ENCODE measurements around the gene SYNDIG1. TPM values are rescaled to one million over a fixed set of nuclear protein-coding genes. Genes with fewer than 3 reads are reported as not detected.

The SYNDIG1 gene
- total RNA-seq, 1 donor from 2014 or later, result not detected

DNA sequence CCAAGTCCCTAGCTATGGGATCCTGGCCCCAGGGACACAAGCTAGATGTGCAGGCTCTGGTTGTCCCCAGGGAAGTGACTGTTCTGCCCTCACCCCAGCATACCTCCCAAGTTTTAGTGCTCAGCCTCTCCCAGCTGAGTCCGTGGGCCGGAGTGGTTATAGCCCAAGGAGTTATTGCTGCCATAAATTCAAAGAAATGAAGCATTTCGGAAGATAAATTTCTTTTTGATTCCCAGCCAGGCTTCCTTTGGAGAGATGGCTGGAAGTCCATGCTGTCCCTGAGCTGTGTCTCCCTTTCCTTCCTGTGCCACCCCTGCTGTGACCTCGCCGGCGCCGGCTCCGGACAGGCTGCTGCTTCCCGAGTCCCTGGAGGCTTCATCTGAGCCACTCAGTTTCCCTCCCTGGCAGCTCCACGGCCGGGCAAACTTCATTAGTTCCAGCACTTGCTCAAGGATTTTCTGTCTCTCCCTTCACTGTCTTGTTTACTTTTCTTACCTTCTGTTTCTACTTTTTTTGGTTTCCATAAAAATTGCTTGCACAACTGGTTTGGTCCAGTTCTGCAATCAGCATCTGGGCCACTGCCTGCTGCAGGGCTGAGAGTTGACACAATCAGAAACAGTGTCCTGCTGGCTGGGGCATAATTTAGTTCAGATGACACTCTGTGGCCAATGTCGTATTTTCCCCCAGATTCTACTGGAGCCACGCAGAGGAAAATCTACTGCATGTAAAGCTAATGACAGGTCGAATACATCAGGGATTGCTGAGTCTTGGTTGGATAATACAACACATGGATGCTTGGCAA, 225.5 kb downstream of the SYNDIG1 start:
- Mint-ChIP-seq H3K4me3 (no peak overlapping the region), H3K9me3 (no peaks in the 10 kb centered on the region), H3K36me3 (ENCODE audit: low read depth) (no peaks in the 10 kb centered on the region), H3K27ac (no peak overlapping the region), H3K27me3 (ENCODE audit: insufficient read depth) (no peaks in the 10 kb centered on the region), H3K4me1 (ENCODE audit: low read depth) (no peaks in the 10 kb centered on the region)
- DNase-seq (ENCODE audit: low spot score), result no peak
- intact Hi-C loops (cut with micrococcal nuclease), result no loop called here

DNA sequence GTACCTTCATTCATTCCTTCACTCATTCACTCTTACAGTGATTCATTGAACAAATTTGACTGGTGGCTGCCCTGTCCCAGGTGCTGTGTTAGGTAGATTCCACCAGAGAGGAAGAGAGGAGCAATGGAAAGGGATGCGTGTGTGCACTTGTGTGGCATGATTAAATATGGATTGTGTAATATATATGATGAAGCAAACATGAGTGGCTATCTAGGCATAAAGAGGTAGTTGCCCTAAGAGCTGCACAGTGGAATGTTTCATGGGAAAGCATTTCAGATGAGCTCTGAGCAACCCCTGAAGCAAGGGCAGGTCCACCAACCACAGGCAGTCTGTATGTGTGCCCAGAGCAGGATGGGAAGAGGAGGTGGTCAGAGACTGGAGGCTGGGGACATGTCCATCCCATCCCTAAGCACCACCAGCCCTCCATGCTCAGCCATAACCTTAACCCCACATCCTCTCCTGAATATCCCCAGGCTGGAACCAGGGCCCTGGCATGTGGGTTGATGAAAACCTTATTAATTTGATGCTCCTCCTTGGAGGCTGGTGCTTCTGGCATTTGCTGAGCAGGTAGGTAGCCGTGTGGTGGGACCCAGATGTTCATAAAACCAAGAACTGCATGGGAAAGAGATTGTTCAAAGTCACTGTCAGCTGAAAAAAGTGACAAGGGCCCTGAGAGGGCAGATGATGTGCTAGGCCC, 226.2 kb downstream of the SYNDIG1 start:
- intact Hi-C loops (cut with micrococcal nuclease), result no loop called here
- Mint-ChIP-seq H3K27ac (no peak overlapping the region), H3K4me1 (ENCODE audit: low read depth) (no peaks in the 10 kb centered on the region), H3K9me3 (no peaks in the 10 kb centered on the region), H3K36me3 (ENCODE audit: low read depth) (no peaks in the 10 kb centered on the region), H3K27me3 (ENCODE audit: insufficient read depth) (no peaks in the 10 kb centered on the region), H3K4me3 (no peak overlapping the region)
- DNase-seq (ENCODE audit: low spot score), result no peak

GRCh38 chr20:24696396-24696795, 227.0 kb downstream of the SYNDIG1 start:
- no peaks in the 10 kb centered on the region for H3K9me3 Mint-ChIP-seq
- no peaks in the 10 kb centered on the region for H3K36me3 Mint-ChIP-seq (ENCODE audit: low read depth)
- no peak overlapping the region for H3K4me3 Mint-ChIP-seq
- H3K4me1 Mint-ChIP-seq (ENCODE audit: low read depth), result no peaks in the 10 kb centered on the region
- no peak for DNase-seq (ENCODE audit: low spot score)
- intact Hi-C loops (cut with micrococcal nuclease), result no loop called here
- no peak overlapping the region for H3K27ac Mint-ChIP-seq
- no peaks in the 10 kb centered on the region for H3K27me3 Mint-ChIP-seq (ENCODE audit: insufficient read depth)

DNA sequence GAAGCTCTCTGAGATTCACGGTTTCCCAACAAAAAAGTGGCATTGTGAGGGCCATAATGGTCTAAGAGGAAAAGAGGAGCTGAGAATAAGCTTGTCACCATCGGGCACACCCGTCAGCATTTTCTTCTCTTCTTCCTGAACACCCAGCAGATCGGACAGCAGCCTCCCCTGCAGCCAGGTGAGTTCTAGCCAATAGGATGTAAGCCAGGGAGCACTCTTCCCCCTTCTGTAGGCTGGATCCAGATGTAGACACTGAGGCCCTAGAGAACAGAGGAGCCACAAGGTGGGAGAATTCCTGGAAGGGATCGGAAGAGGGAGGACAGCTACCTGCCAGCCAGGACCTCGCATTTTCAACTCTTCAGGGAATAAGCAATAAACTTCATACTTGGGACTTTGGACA, 228.0 kb downstream of the SYNDIG1 start:
- Mint-ChIP-seq H3K27ac (no peak overlapping the region), H3K4me1 (ENCODE audit: low read depth) (no peaks in the 10 kb centered on the region), H3K9me3 (no peaks in the 10 kb centered on the region), H3K4me3 (no peak overlapping the region), H3K36me3 (ENCODE audit: low read depth) (no peaks in the 10 kb centered on the region), H3K27me3 (ENCODE audit: insufficient read depth) (no peaks in the 10 kb centered on the region)
- no peak for DNase-seq (ENCODE audit: low spot score)
- intact Hi-C loops (cut with micrococcal nuclease), result no loop called here

DNA sequence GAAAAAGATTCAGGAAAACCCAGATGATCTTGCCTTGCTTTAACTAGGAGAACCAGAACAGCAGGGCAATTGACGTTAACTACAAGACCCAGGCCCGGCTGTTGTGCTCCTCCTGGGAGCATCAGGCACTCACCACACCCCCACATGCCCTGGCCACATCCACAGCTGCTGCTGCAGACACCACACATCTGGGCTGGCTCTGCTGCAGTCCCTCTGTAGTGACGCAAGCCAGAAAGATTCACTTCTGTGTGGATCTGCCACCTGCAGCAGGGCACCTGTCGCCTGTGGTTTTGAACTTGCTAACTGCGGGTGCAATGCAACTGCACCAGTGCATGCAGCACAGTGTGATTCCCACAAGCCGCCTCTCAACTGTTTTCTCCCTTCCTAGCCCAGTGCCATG, 228.8 kb downstream of the SYNDIG1 start:
- intact Hi-C loops (cut with micrococcal nuclease), result no loop called here
- no peaks in the 10 kb centered on the region for H3K9me3 Mint-ChIP-seq
- no peaks in the 10 kb centered on the region for H3K36me3 Mint-ChIP-seq (ENCODE audit: low read depth)
- H3K27me3 Mint-ChIP-seq (ENCODE audit: insufficient read depth), result no peaks in the 10 kb centered on the region
- DNase-seq (ENCODE audit: low spot score), result no peak
- H3K27ac Mint-ChIP-seq, result no peak overlapping the region
- H3K4me1 Mint-ChIP-seq (ENCODE audit: low read depth), result no peaks in the 10 kb centered on the region
- H3K4me3 Mint-ChIP-seq, result no peak overlapping the region

GRCh38 chr20:24698706-24699206, 229.3 kb downstream of the SYNDIG1 start:
- no peak overlapping the region for H3K4me3 Mint-ChIP-seq
- H3K4me1 Mint-ChIP-seq (ENCODE audit: low read depth), result no peaks in the 10 kb centered on the region
- no peaks in the 10 kb centered on the region for H3K36me3 Mint-ChIP-seq (ENCODE audit: low read depth)
- no peaks in the 10 kb centered on the region for H3K9me3 Mint-ChIP-seq
- intact Hi-C loops (cut with micrococcal nuclease), result no loop called here
- no peak for DNase-seq (ENCODE audit: low spot score)
- no peak overlapping the region for H3K27ac Mint-ChIP-seq
- H3K27me3 Mint-ChIP-seq (ENCODE audit: insufficient read depth), result no peaks in the 10 kb centered on the region

- Mint-ChIP-seq H3K4me1 (ENCODE audit: low read depth) (no peaks in the 10 kb centered on the region), H3K4me3 (no peak overlapping the region), H3K27ac (no peak overlapping the region), H3K27me3 (ENCODE audit: insufficient read depth) (no peaks in the 10 kb centered on the region), H3K36me3 (ENCODE audit: low read depth) (no peaks in the 10 kb centered on the region), H3K9me3 (no peaks in the 10 kb centered on the region)
- intact Hi-C loops (cut with micrococcal nuclease), result no loop called here
- DNase-seq (ENCODE audit: low spot score), result no peak
Observed at GRCh38 chr20:24699321-24700165, 230.1 kb downstream of the SYNDIG1 start.

DNA sequence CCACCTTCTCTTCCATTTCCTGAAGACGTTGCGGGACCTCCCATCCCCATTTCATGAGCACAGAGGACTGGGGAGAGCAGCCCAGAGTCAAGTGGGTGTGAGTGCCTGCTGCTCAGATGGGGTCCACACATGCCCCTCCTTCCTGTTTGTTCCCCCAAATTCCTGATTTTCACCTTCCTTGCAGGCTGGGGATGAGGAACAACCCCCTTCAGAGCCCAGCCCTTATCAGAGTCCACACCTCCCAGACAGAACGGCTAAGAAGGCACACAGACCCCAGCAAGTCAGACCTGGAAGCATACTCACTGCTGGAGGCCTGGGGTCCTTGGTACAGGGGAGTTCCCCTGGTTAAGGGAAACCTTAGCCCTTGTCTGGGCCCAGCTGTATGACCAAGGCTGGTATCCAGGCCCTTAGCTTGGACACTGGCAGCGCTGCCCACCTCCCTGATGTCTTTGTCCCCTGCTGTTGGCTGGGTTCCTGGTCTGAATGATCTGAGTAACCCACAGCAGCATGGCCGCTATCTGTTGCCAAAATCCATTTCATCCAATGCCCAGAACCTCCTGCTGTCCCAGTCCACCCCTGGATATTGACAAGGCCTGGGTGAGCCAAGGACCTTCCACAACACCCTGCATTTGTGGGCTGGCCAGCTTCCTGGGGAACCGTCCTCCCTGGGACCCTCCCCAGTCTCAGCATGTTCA, 230.9 kb downstream of the SYNDIG1 start:
- Mint-ChIP-seq H3K27me3 (ENCODE audit: insufficient read depth) (no peaks in the 10 kb centered on the region), H3K4me3 (no peak overlapping the region), H3K36me3 (ENCODE audit: low read depth) (no peaks in the 10 kb centered on the region), H3K9me3 (no peaks in the 10 kb centered on the region), H3K27ac (no peak overlapping the region), H3K4me1 (ENCODE audit: low read depth) (no peaks in the 10 kb centered on the region)
- DNase-seq (ENCODE audit: low spot score), result no peak
- intact Hi-C loops (cut with micrococcal nuclease), result no loop called here

- no peak overlapping the region for H3K4me3 Mint-ChIP-seq
- no peak for DNase-seq (ENCODE audit: low spot score)
- no peaks in the 10 kb centered on the region for H3K4me1 Mint-ChIP-seq (ENCODE audit: low read depth)
- no peaks in the 10 kb centered on the region for H3K27me3 Mint-ChIP-seq (ENCODE audit: insufficient read depth)
- H3K36me3 Mint-ChIP-seq (ENCODE audit: low read depth), result no peaks in the 10 kb centered on the region
- intact Hi-C loops (cut with micrococcal nuclease), result no loop called here
- no peaks in the 10 kb centered on the region for H3K9me3 Mint-ChIP-seq
- no peak overlapping the region for H3K27ac Mint-ChIP-seq
Observed at GRCh38 chr20:24701027-24701426, 231.6 kb downstream of the SYNDIG1 start.

DNA sequence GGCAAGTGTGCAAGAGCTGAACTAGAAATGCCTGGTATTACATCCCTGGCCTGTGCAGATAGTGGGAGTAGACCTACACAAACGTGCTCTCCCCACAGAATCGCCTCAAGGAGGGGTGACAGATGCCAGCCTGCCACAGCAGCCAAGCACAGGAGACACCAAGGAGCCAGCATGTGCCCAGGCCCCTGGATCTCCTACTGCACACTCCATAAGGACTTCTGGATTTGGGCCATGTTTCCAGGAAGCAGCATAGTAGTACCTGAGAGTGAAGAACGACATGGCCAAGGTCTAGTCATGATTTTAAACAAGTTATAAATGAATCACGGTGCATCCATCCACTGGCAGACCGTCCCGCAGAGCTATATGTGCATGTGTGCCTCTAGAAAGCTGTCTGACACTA, 232.2 kb downstream of the SYNDIG1 start:
- H3K4me1 Mint-ChIP-seq (ENCODE audit: low read depth), result no peaks in the 10 kb centered on the region
- no peaks in the 10 kb centered on the region for H3K9me3 Mint-ChIP-seq
- DNase-seq (ENCODE audit: low spot score), result no peak
- no peaks in the 10 kb centered on the region for H3K27me3 Mint-ChIP-seq (ENCODE audit: insufficient read depth)
- H3K4me3 Mint-ChIP-seq, result no peak overlapping the region
- no peak overlapping the region for H3K27ac Mint-ChIP-seq
- H3K36me3 Mint-ChIP-seq (ENCODE audit: low read depth), result no peaks in the 10 kb centered on the region
- intact Hi-C loops (cut with micrococcal nuclease), result no loop called here

GRCh38 chr20:24702501-24703283, 233.3 kb downstream of the SYNDIG1 start:
- DNase-seq (ENCODE audit: low spot score), result no peak
- Mint-ChIP-seq H3K4me3 (no peak overlapping the region), H3K27me3 (ENCODE audit: insufficient read depth) (peaks cover 3% of the 10 kb centered on the region), H3K4me1 (ENCODE audit: low read depth) (no peaks in the 10 kb centered on the region), H3K36me3 (ENCODE audit: low read depth) (no peaks in the 10 kb centered on the region), H3K9me3 (no peaks in the 10 kb centered on the region), H3K27ac (no peak overlapping the region)
- intact Hi-C loops (cut with micrococcal nuclease), result no loop called here

DNA sequence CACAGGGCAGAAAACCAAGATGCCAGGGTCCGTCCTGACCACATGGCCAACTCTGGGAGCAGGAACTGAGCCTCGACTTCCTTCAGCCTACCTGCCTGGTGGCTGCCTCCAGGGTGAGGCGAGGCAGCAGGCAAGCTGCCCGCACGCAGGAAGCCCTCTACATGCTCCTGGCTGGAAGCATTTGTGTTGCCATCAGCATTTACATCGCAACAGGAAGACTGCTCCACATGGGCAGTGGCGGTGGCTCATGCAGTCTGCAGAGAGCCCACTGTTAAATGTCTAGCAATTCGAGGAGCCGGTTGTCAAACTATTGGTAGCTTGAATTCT, 233.8 kb downstream of the SYNDIG1 start:
- Mint-ChIP-seq H3K9me3 (no peaks in the 10 kb centered on the region), H3K4me1 (ENCODE audit: low read depth) (no peaks in the 10 kb centered on the region), H3K27me3 (ENCODE audit: insufficient read depth) (peaks cover 3% of the 10 kb centered on the region), H3K36me3 (ENCODE audit: low read depth) (no peaks in the 10 kb centered on the region), H3K27ac (no peak overlapping the region), H3K4me3 (no peak overlapping the region)
- DNase-seq (ENCODE audit: low spot score), result no peak
- intact Hi-C loops (cut with micrococcal nuclease), result no loop called here

Data from activated T-helper 1 cell treated with anti-CD3 and anti-CD28 coated beads, Interleukin-12 subunit alpha, Interleukin-12 subunit beta, Interleukin-2, Interleukin-4 antibody, amounts not matched to agents 30 ng/mL and 10 ng/mL and 1 ng/mL, durations not matched to agents 14 hours and 24 hours and 36 hours (primary cell).